Measurements from ENCODE around the gene PPP1R14D. TPM values are rescaled to one million over a fixed set of nuclear protein-coding genes. Genes with fewer than 3 reads are reported as not detected.

PPP1R14D gene
- total RNA-seq, 1 experiment from 2014 or later = not detected

- H3K4me3 Mint-ChIP-seq = 0 out of 5 replicates have a peak overlapping the region, but pooled peaks of 1 of the 2 experiments have one; percentile 2
- H3K4me1 Mint-ChIP-seq = peaks cover 44 to 45% of the 10 kb centered on the region in 2 experiments
- peaks cover 9% of the 10 kb centered on the region; the same call in 1 of the 2 replicates for H3K4me1 ChIP-seq (ENCODE audit: insufficient read depth, low read length)
- H3K4ac ChIP-seq (ENCODE audit: low read depth, low read length) = no peak overlapping the region
- no peak overlapping the region for H2BK15ac ChIP-seq (ENCODE audit: low read depth, low read length)
- no peak overlapping the region for H4K91ac ChIP-seq (ENCODE audit: insufficient read length, low read depth, low read length)
- H3T11ph ChIP-seq (ENCODE audit: low read length) = no peak overlapping the region
- H3K79me2 ChIP-seq (ENCODE audit: insufficient read depth, low read length) = no peaks in the 10 kb centered on the region
- H2BK20ac ChIP-seq (ENCODE audit: low read depth, low read length, poor library complexity, severe bottlenecking) = no peak overlapping the region
- peaks cover 4% of the 10 kb centered on the region for H3K79me1 ChIP-seq (ENCODE audit: insufficient read depth, low read depth, low read length, poor library complexity, severe bottlenecking)
- no peak for TF ChIP-seq CTCF (conservative IDR thresholded peaks at IDR 0.05)
- no peaks in the 10 kb centered on the region for H4K20me1 ChIP-seq (ENCODE audit: control insufficient read depth, insufficient read depth, insufficient read length)
- no peak overlapping the region for H4K8ac ChIP-seq (replicated peaks; ENCODE audit: insufficient read length, low read depth, low read length)
- no peaks in the 10 kb centered on the region for H3K23me2 ChIP-seq (ENCODE audit: insufficient read length, low read depth, low read length, poor library complexity, severe bottlenecking)
- no peak overlapping the region for H3K56ac ChIP-seq (ENCODE audit: insufficient read length, low read depth, low read length)
- H3K27ac Mint-ChIP-seq = peak overlapping the region in 1 of 3 experiments; percentile 16; a peak in 2 of 7 replicates
- no peak overlapping the region for H3K27ac ChIP-seq (ENCODE audit: insufficient read length, low read depth, low read length)
- H2AFZ ChIP-seq (ENCODE audit: low read length) = no peak overlapping the region
- H4K5ac ChIP-seq (ENCODE audit: insufficient read length, low read depth, low read length) = no peak overlapping the region
- no peak overlapping the region for H2BK120ac ChIP-seq (ENCODE audit: low read depth, low read length, poor library complexity, severe bottlenecking)
- H3K9me3 Mint-ChIP-seq = no peaks in the 10 kb centered on the region
- no peak overlapping the region for H3K9ac ChIP-seq (ENCODE audit: extremely low read depth, insufficient read length, low read length)
- H3K4me2 ChIP-seq (ENCODE audit: insufficient read depth, insufficient read length, low read length) = no peak overlapping the region
- WGBS (ENCODE audit: extremely low coverage, insufficient read length, low lambda C conversion rate) = no CpG with 5 or more reads among the region's 5 CpGs
- peaks cover 6 to 17% (median 14%) of the 10 kb centered on the region in 3 experiments; a peak in 5 of 7 replicates for H3K36me3 Mint-ChIP-seq (ENCODE audit: insufficient read depth in 1 of 3, low read depth in 3 of 3)
- no peak overlapping the region for H3K23ac ChIP-seq (ENCODE audit: insufficient read length, low read depth, low read length)
- H3K9me3 ChIP-seq (ENCODE audit: control insufficient read depth, low read depth, low read length) = no peaks in the 10 kb centered on the region
- no peaks in the 10 kb centered on the region for H3K27me3 ChIP-seq (ENCODE audit: insufficient read depth, low read length)
- no peak overlapping the region for H2AK5ac ChIP-seq (ENCODE audit: insufficient read length, low read length)
- H2BK12ac ChIP-seq (ENCODE audit: insufficient read length, low read depth, low read length) = no peak overlapping the region
- no peak overlapping the region for H2BK5ac ChIP-seq (ENCODE audit: insufficient read length, low read length)
- H3K18ac ChIP-seq (ENCODE audit: insufficient read length, low read depth, low read length) = no peak overlapping the region
- no peak for DNase-seq
- peak overlapping the region; percentile 8; the same call in 1 of the 2 replicates for H3K14ac ChIP-seq (ENCODE audit: insufficient read depth, low read length)
- H3K27me3 Mint-ChIP-seq (ENCODE audit: low read depth) = no peaks in the 10 kb centered on the region
These were observed 39.4 kb downstream of the PPP1R14D start for GRCh38 chr15:40789119-40789518.

Measured in H9 (cell line).